ENCODE results near the gene TPD52L2. TPM values are rescaled to one million over a fixed set of nuclear protein-coding genes. Genes with fewer than 3 reads are reported as not detected.
A peak's percentile ranks its signal among the peaks of the same experiment; 100 is the strongest.

The TPD52L2 gene
- total and polyA plus RNA-seq, 8 donors, result 16.3 to 47.3 (median 23.7) TPM

DNA sequence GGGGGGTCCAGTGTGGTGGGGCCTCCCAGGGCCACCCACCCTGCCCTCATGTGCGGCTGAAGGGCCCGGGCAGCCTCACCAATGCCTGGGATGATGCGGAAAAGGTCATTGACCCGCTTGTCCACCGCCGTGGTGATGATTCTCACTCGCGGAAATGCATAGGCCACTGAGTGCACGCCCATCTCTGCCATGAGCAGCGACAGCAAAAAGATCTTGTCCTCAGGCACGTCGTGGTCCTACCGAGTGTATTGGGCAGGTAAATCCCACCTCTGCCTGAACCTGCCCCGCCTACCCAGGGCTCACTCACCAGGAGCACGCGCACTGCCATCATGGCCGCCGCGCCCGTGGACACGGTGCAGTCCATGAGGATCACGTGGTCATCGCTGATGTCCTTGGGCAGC lies 75.0 kb downstream of the TPD52L2 start:
- Histone ChIP-seq H3K9me3 (no peaks in the 10 kb centered on the region), H3K27me3 (no peaks in the 10 kb centered on the region), H3K4me3 (no peak overlapping the region), H3K4me1 (no peaks in the 10 kb centered on the region), H3K27ac (no peak overlapping the region), H3K36me3 (peaks cover 3 to 43% (median 17%) of the 10 kb centered on the region in 3 donors)
- 93 to 95% methylated on average over 23 of the region's 23 CpGs for WGBS, 2 donors
- FAIRE-seq (no peak), ATAC-seq (no peak), DNase-seq (peak in 2 of 6 donors; percentile 28 to 70)
- TF ChIP-seq, protein P1, sequence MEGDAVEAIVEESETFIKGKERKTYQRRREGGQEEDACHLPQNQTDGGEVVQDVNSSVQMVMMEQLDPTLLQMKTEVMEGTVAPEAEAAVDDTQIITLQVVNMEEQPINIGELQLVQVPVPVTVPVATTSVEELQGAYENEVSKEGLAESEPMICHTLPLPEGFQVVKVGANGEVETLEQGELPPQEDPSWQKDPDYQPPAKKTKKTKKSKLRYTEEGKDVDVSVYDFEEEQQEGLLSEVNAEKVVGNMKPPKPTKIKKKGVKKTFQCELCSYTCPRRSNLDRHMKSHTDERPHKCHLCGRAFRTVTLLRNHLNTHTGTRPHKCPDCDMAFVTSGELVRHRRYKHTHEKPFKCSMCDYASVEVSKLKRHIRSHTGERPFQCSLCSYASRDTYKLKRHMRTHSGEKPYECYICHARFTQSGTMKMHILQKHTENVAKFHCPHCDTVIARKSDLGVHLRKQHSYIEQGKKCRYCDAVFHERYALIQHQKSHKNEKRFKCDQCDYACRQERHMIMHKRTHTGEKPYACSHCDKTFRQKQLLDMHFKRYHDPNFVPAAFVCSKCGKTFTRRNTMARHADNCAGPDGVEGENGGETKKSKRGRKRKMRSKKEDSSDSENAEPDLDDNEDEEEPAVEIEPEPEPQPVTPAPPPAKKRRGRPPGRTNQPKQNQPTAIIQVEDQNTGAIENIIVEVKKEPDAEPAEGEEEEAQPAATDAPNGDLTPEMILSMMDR (IDR thresholded peaks at IDR 0.05), result no peak
- intact Hi-C loops (cut with DNase I), result no loop called here

DNA sequence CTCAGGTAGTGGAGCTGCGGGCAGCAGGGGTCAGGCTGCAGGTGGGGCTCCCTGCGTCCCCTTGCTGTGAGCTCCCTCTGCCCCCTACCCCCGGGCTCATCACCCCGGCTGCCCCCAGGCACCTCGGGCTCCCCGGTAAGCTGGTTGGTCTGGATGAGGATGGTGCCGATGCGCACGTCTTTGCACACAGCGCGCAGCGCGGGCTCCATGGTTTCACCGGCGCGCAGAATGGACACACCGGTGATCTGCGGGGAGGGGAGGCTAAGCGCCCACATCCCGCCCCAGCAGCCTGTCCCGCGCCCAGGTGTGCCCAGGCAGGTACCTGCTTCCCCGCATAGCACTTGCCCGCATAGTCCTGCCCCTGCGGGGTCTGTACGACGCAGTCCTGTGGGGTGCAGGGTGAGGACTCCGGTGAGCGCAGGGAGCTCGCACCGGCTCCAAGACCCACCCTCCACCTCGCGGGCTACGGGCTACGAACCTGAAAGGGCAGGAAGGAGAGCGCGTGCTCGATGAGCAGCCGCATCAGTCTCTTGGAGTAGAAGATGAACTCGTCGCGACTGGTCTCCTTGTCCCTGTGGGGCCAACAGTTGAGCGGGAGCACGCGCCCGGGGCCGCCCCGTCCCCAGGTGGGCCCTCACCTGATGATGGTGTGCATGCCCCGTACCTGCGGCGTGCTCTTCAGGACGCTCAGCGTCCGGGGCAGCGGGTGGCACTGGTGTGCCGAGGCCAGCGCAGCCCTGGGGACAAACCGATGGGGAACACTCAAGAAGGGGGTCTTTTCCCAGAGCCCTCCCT lies 75.6 kb downstream of the TPD52L2 start:
- ATAC-seq (no peak), FAIRE-seq (no peak), DNase-seq (peak in 4 of 6 donors; percentile 10 to 76 (median 38))
- Histone ChIP-seq H3K36me3 (peaks cover 3 to 47% (median 17%) of the 10 kb centered on the region in 3 donors), H3K27me3 (no peaks in the 10 kb centered on the region), H3K9me3 (no peaks in the 10 kb centered on the region), H3K4me3 (no peak overlapping the region), H3K27ac (no peak overlapping the region), H3K4me1 (no peaks in the 10 kb centered on the region)
- 95 to 96% methylated on average over 58 of the region's 58 CpGs for WGBS, 2 donors
- TF ChIP-seq, protein P1 (IDR thresholded peaks at IDR 0.05), result no peak
- intact Hi-C loops (cut with DNase I), result no loop called here

Small RNAs within 50 kb of the gene (microRNA-seq; reads per million reads assigned to microRNA genes)
- gene MIR1914 (0 reads per million in 2 donors), gene MIR941-1 (0 reads per million in 2 donors), gene MIR941-2 (0 reads per million in 2 donors), gene MIR941-3 (0 reads per million in 2 donors), gene MIR941-4 (0 reads per million in 2 donors), gene MIR941-5 (0 reads per million in 2 donors)

Other genes with a start within 250 kb of the TPD52L2 start
- 1 to 10 TPM; 4.1 to 8.2 (median 5.2) TPM for gene GMEB2, start 238.2 kb upstream of the TPD52L2 start, total RNA-seq
- 10 to 100 TPM in 1 of 2 donors, 1 to 10 TPM in 1; 8.8 to 10.4 TPM for gene GMEB2, start 238.2 kb upstream of the TPD52L2 start, polyA plus RNA-seq
- 10 to 100 TPM in 2 of 6 donors, 1 to 10 TPM in 4; 4.4 to 13.1 (median 7.9) TPM for gene STMN3, start 211.8 kb upstream of the TPD52L2 start, total RNA-seq
- gene STMN3, start 211.8 kb upstream of the TPD52L2 start, polyA plus RNA-seq, result 10 to 100 TPM; 17.4 to 37.8 TPM
- 10 to 100 TPM; 10.5 to 19.2 (median 13.9) TPM for gene RTEL1, start 207.0 kb upstream of the TPD52L2 start, total RNA-seq
- gene RTEL1, start 207.0 kb upstream of the TPD52L2 start, polyA plus RNA-seq, result 10 to 100 TPM; 28.4 to 36.6 TPM
- gene TNFRSF6B, start 168.6 kb upstream of the TPD52L2 start, total RNA-seq, result 1 to 10 TPM in 4 of 6 donors, under 1 TPM in 2; 0.31 to 2.7 (median 1.7) TPM
- gene TNFRSF6B, start 168.6 kb upstream of the TPD52L2 start, polyA plus RNA-seq, result 10 to 100 TPM; 14.0 to 31.0 TPM
- 10 to 100 TPM; 13.9 to 27.0 (median 18.9) TPM for gene ARFRP1, start 157.3 kb upstream of the TPD52L2 start, total RNA-seq
- 10 to 100 TPM; 45.1 to 47.7 TPM for gene ARFRP1, start 157.3 kb upstream of the TPD52L2 start, polyA plus RNA-seq
- gene ZGPAT, start 157.2 kb upstream of the TPD52L2 start, total RNA-seq, result 10 to 100 TPM in 4 of 6 donors, 1 to 10 TPM in 2; 9.3 to 15.8 (median 11.1) TPM
- 10 to 100 TPM; 42.6 to 61.6 TPM for gene ZGPAT, start 157.2 kb upstream of the TPD52L2 start, polyA plus RNA-seq
- gene LIME1, start 128.6 kb upstream of the TPD52L2 start, total RNA-seq, result 1 to 10 TPM; 2.6 to 6.0 (median 3.1) TPM
- gene LIME1, start 128.6 kb upstream of the TPD52L2 start, polyA plus RNA-seq, result 10 to 100 TPM; 44.6 to 46.6 TPM
- gene SLC2A4RG, start 125.5 kb upstream of the TPD52L2 start, total RNA-seq, result 10 to 100 TPM; 25.8 to 44.2 (median 30.6) TPM
- gene SLC2A4RG, start 125.5 kb upstream of the TPD52L2 start, polyA plus RNA-seq, result 10 to 100 TPM; 63.2 to 67.1 TPM
- gene ZBTB46, start 34.0 kb upstream of the TPD52L2 start, total RNA-seq, result 1 to 10 TPM; 2.2 to 7.4 (median 3.0) TPM
- gene ZBTB46, start 34.0 kb upstream of the TPD52L2 start, polyA plus RNA-seq, result 1 to 10 TPM; 2.8 to 3.6 TPM
- gene ABHD16B, start 3.8 kb upstream of the TPD52L2 start, total RNA-seq, result not detected
- gene ABHD16B, start 3.8 kb upstream of the TPD52L2 start, polyA plus RNA-seq, result under 1 TPM; 0.12 to 0.53 TPM
- gene DNAJC5, start 29.9 kb downstream of the TPD52L2 start, total RNA-seq, result 10 to 100 TPM; 25.0 to 31.5 (median 29.2) TPM
- 10 to 100 TPM; 20.1 to 23.3 TPM for gene DNAJC5, start 29.9 kb downstream of the TPD52L2 start, polyA plus RNA-seq
- 10 to 100 TPM; 13.9 to 23.1 (median 17.2) TPM for gene UCKL1, start 91.1 kb downstream of the TPD52L2 start, total RNA-seq
- gene UCKL1, start 91.1 kb downstream of the TPD52L2 start, polyA plus RNA-seq, result 10 to 100 TPM; 67.8 to 84.7 TPM
- gene ZNF512B, start 104.7 kb downstream of the TPD52L2 start, total RNA-seq, result 10 to 100 TPM in 3 of 6 donors, 1 to 10 TPM in 3; 8.5 to 12.8 (median 9.8) TPM
- gene ZNF512B, start 104.7 kb downstream of the TPD52L2 start, polyA plus RNA-seq, result 10 to 100 TPM; 12.8 to 22.0 TPM
- 1 to 10 TPM; 1.3 to 5.2 (median 3.1) TPM for gene SAMD10, start 114.4 kb downstream of the TPD52L2 start, total RNA-seq
- gene SAMD10, start 114.4 kb downstream of the TPD52L2 start, polyA plus RNA-seq, result 1 to 10 TPM; 5.6 to 7.3 TPM
- 10 to 100 TPM; 27.2 to 39.4 (median 32.2) TPM for gene PRPF6, start 115.9 kb downstream of the TPD52L2 start, total RNA-seq
- 10 to 100 TPM; 35.7 to 49.2 TPM for gene PRPF6, start 115.9 kb downstream of the TPD52L2 start, polyA plus RNA-seq
- gene C20orf204, start 170.9 kb downstream of the TPD52L2 start, total RNA-seq, result 1 to 10 TPM in 1 of 6 donors, under 1 TPM in 5; 0.31 to 1.0 (median 0.70) TPM
- gene C20orf204, start 170.9 kb downstream of the TPD52L2 start, polyA plus RNA-seq, result 1 to 10 TPM; 2.4 to 3.7 TPM
- gene SOX18, start 184.4 kb downstream of the TPD52L2 start, total RNA-seq, result 1 to 10 TPM; 3.7 to 9.1 (median 5.2) TPM
- 1 to 10 TPM; 6.1 to 6.4 TPM for gene SOX18, start 184.4 kb downstream of the TPD52L2 start, polyA plus RNA-seq
- 10 to 100 TPM; 11.6 to 24.5 (median 13.9) TPM for gene TCEA2, start 197.9 kb downstream of the TPD52L2 start, total RNA-seq
- 10 to 100 TPM; 35.7 to 52.9 TPM for gene TCEA2, start 197.9 kb downstream of the TPD52L2 start, polyA plus RNA-seq
- 10 to 100 TPM in 1 of 6 donors, 1 to 10 TPM in 5; 3.2 to 11.9 (median 4.1) TPM for gene RGS19, start 214.2 kb downstream of the TPD52L2 start, total RNA-seq
- 1 to 10 TPM; 7.5 to 8.9 TPM for gene RGS19, start 214.2 kb downstream of the TPD52L2 start, polyA plus RNA-seq
- 1 to 10 TPM in 3 of 6 donors, under 1 TPM in 3; 0.25 to 2.2 (median 1.1) TPM for gene OPRL1, start 214.8 kb downstream of the TPD52L2 start, total RNA-seq
- gene OPRL1, start 214.8 kb downstream of the TPD52L2 start, polyA plus RNA-seq, result under 1 TPM; 0.49 to 0.94 TPM
- gene LKAAEAR1, start 219.1 kb downstream of the TPD52L2 start, total RNA-seq, result under 1 TPM in 2 of 6 donors, not detected in 4; 0.22 to 0.24 TPM
- not detected for gene LKAAEAR1, start 219.1 kb downstream of the TPD52L2 start, polyA plus RNA-seq
- not detected for gene NPBWR2, start 242.3 kb downstream of the TPD52L2 start, total RNA-seq
- not detected for gene NPBWR2, start 242.3 kb downstream of the TPD52L2 start, polyA plus RNA-seq

Measured in pancreas (tissue), 10 donors.